GM12873 (cell line): ENCODE data around the gene UNC13A.

Source experiments
- CTCF ChIP-seq: IDR thresholded peaks from 2 replicates; pipeline ENCODE4 v1.5.1; 2012; ENCODE audit warnings: low read depth, mild to moderate bottlenecking, moderate library complexity, low read length, control low read depth; ENCODE audit not compliant: insufficient read depth; ENCODE audit errors: missing control alignments

UNC13A gene

GRCh38 chr19:17606590-17607185, 81.5 kb downstream of the UNC13A start:
- TF ChIP-seq CTCF = peak; percentile 22

GRCh38 chr19:17605761-17606589, 82.2 kb downstream of the UNC13A start:
- peak; percentile 72 for TF ChIP-seq CTCF

- no peak for TF ChIP-seq CTCF
Measured at GRCh38 chr19:17605117-17605516, 83.0 kb downstream of the UNC13A start.

GRCh38 chr19:17604372-17605025, 83.7 kb downstream of the UNC13A start:
- TF ChIP-seq CTCF = no peak

- TF ChIP-seq CTCF = no peak
Measured at GRCh38 chr19:17602872-17603510, 85.2 kb downstream of the UNC13A start.

- TF ChIP-seq CTCF = no peak
Measured at GRCh38 chr19:17602217-17602616, 85.9 kb downstream of the UNC13A start.

- no peak for TF ChIP-seq CTCF
Measured at GRCh38 chr19:17601683-17602082, 86.5 kb downstream of the UNC13A start.
